ENCODE results near the gene RUFY1. TPM values are rescaled to one million over a fixed set of nuclear protein-coding genes. Genes with fewer than 3 reads are reported as not detected.

RUFY1 gene
- total RNA-seq, 1 experiment from 2014 or later: 34.0 TPM

DNA sequence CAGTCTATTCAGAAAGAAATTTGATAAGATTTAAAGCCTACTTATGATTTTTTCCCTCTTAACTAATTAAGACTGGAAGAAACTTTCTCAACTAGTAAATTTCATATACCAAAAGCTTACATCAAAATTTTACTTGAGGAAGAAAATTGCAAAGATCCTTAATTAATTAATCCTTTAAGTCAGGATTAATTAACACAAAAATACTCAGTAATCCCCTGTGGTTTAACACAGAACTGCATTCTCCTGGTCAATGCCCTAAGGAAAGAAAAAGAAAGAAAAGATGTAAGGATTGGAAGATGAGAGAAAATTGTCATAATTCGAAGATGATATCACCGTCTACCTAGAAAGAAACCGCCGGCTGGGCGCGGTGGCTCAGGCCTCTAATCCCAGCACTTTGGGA, 17.3 kb upstream of the RUFY1 start:
- no peak for ATAC-seq
- no peak for DNase-seq (ENCODE audit: low spot score)
- ChIA-PET POLR2A (interaction anchor here (0.8 kb wide), 1 partner anchor 11 kb away, joined by 3 read pairs; no protein-coding TSS in a partner anchor), CTCF (interaction anchor here (1.3 kb wide), 1 partner anchor 135 kb away, joined by 4 read pairs; no protein-coding TSS in a partner anchor)
- Mint-ChIP-seq H3K27me3 (ENCODE audit: low read depth) (peaks cover 2% of the 10 kb centered on the region; the same call in 1 of the 2 replicates), H3K36me3 (no peaks in the 10 kb centered on the region), H3K9me3 (no peaks in the 10 kb centered on the region), H3K4me1 (no peaks in the 10 kb centered on the region), H3K27ac (no peak overlapping the region), H3K4me3 (no peak overlapping the region)
- TF ChIP-seq FOXJ3 (CRISPR knock-in tag; IDR thresholded peaks at IDR 0.05; ENCODE audit: borderline replicate concordance) (no peak), CREB1 (CRISPR knock-in tag; IDR thresholded peaks at IDR 0.05) (no peak), ZNF423 (CRISPR knock-in tag; IDR thresholded peaks at IDR 0.05) (no peak), TCF7 (CRISPR knock-in tag; IDR thresholded peaks at IDR 0.05; ENCODE audit: low read depth) (no peak), ZNF416 (CRISPR knock-in tag; IDR thresholded peaks at IDR 0.05) (no peak), ZNF671 (CRISPR knock-in tag; IDR thresholded peaks at IDR 0.05) (no peak), SP1 (CRISPR knock-in tag; conservative IDR thresholded peaks at IDR 0.05) (no peak), OVOL2 (CRISPR knock-in tag; IDR thresholded peaks at IDR 0.05; ENCODE audit: borderline replicate concordance) (no peak), HMGA2 (CRISPR knock-in tag; IDR thresholded peaks at IDR 0.05) (no peak)
- TF ChIP-seq, protein P1, sequence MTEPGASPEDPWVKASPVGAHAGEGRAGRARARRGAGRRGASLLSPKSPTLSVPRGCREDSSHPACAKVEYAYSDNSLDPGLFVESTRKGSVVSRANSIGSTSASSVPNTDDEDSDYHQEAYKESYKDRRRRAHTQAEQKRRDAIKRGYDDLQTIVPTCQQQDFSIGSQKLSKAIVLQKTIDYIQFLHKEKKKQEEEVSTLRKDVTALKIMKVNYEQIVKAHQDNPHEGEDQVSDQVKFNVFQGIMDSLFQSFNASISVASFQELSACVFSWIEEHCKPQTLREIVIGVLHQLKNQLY (CRISPR knock-in tag; IDR thresholded peaks at IDR 0.05): no peak

DNA sequence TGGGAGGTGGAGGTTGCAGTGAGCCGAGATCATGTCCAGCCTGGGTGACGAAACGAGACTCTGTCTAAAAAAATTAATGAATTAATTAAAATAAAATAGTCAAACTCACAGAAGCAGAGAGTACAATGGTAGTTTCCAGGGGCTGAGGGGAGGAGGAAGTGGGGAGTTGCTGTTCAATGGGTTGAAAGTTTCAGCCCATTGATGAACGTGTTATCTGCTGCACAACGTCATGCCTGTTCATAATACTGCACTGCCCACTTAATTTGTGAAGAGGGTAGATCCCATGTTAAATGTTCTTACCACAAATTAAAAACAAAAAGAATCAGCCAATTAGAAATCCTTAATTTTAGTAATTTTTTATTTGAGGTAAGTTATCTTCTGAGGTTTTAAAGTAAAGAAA, 16.4 kb upstream of the RUFY1 start:
- TF ChIP-seq, protein P2, sequence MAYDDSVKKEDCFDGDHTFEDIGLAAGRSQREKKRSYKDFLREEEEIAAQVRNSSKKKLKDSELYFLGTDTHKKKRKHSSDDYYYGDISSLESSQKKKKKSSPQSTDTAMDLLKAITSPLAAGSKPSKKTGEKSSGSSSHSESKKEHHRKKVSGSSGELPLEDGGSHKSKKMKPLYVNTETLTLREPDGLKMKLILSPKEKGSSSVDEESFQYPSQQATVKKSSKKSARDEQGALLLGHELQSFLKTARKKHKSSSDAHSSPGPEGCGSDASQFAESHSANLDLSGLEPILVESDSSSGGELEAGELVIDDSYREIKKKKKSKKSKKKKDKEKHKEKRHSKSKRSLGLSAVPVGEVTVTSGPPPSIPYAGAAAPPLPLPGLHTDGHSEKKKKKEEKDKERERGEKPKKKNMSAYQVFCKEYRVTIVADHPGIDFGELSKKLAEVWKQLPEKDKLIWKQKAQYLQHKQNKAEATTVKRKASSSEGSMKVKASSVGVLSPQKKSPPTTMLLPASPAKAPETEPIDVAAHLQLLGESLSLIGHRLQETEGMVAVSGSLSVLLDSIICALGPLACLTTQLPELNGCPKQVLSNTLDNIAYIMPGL (CRISPR knock-in tag; IDR thresholded peaks at IDR 0.05): no peak
- no peak for TF ChIP-seq ZBTB21 (CRISPR knock-in tag; IDR thresholded peaks at IDR 0.05; ENCODE audit: borderline replicate concordance)
- TF ChIP-seq ESRRA (CRISPR knock-in tag; IDR thresholded peaks at IDR 0.05; ENCODE audit: borderline replicate concordance): no peak
- TF ChIP-seq, protein P3, sequence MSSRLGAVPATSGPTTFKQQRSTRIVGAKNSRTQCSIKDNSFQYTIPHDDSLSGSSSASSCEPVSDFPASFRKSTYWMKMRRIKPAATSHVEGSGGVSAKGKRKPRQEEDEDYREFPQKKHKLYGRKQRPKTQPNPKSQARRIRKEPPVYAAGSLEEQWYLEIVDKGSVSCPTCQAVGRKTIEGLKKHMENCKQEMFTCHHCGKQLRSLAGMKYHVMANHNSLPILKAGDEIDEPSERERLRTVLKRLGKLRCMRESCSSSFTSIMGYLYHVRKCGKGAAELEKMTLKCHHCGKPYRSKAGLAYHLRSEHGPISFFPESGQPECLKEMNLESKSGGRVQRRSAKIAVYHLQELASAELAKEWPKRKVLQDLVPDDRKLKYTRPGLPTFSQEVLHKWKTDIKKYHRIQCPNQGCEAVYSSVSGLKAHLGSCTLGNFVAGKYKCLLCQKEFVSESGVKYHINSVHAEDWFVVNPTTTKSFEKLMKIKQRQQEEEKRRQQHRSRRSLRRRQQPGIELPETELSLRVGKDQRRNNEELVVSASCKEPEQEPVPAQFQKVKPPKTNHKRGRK (CRISPR knock-in tag; IDR thresholded peaks at IDR 0.05; ENCODE audit: borderline replicate concordance): no peak
- TF ChIP-seq, protein P4, sequence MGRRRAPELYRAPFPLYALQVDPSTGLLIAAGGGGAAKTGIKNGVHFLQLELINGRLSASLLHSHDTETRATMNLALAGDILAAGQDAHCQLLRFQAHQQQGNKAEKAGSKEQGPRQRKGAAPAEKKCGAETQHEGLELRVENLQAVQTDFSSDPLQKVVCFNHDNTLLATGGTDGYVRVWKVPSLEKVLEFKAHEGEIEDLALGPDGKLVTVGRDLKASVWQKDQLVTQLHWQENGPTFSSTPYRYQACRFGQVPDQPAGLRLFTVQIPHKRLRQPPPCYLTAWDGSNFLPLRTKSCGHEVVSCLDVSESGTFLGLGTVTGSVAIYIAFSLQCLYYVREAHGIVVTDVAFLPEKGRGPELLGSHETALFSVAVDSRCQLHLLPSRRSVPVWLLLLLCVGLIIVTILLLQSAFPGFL (CRISPR knock-in tag; IDR thresholded peaks at IDR 0.05; ENCODE audit: borderline replicate concordance): no peak
- no peak for TF ChIP-seq ATF1 (CRISPR knock-in tag; IDR thresholded peaks at IDR 0.05)
- TF ChIP-seq, protein P5, sequence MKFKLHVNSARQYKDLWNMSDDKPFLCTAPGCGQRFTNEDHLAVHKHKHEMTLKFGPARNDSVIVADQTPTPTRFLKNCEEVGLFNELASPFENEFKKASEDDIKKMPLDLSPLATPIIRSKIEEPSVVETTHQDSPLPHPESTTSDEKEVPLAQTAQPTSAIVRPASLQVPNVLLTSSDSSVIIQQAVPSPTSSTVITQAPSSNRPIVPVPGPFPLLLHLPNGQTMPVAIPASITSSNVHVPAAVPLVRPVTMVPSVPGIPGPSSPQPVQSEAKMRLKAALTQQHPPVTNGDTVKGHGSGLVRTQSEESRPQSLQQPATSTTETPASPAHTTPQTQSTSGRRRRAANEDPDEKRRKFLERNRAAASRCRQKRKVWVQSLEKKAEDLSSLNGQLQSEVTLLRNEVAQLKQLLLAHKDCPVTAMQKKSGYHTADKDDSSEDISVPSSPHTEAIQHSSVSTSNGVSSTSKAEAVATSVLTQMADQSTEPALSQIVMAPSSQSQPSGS (CRISPR knock-in tag; IDR thresholded peaks at IDR 0.05; ENCODE audit: borderline replicate concordance, low read depth): no peak
- no peak for TF ChIP-seq ZNF671 (CRISPR knock-in tag; IDR thresholded peaks at IDR 0.05)
- TF ChIP-seq, protein P6, sequence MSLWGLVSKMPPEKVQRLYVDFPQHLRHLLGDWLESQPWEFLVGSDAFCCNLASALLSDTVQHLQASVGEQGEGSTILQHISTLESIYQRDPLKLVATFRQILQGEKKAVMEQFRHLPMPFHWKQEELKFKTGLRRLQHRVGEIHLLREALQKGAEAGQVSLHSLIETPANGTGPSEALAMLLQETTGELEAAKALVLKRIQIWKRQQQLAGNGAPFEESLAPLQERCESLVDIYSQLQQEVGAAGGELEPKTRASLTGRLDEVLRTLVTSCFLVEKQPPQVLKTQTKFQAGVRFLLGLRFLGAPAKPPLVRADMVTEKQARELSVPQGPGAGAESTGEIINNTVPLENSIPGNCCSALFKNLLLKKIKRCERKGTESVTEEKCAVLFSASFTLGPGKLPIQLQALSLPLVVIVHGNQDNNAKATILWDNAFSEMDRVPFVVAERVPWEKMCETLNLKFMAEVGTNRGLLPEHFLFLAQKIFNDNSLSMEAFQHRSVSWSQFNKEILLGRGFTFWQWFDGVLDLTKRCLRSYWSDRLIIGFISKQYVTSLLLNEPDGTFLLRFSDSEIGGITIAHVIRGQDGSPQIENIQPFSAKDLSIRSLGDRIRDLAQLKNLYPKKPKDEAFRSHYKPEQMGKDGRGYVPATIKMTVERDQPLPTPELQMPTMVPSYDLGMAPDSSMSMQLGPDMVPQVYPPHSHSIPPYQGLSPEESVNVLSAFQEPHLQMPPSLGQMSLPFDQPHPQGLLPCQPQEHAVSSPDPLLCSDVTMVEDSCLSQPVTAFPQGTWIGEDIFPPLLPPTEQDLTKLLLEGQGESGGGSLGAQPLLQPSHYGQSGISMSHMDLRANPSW (CRISPR knock-in tag; conservative IDR thresholded peaks at IDR 0.05; ENCODE audit: low read depth): no peak
- TF ChIP-seq JUN (CRISPR knock-in tag; IDR thresholded peaks at IDR 0.05): no peak
- H3K9me3 Mint-ChIP-seq: no peaks in the 10 kb centered on the region
- ATAC-seq (no peak), DNase-seq (ENCODE audit: low spot score) (no peak)
- no peak overlapping the region for H3K27ac Mint-ChIP-seq
- peaks cover 2% of the 10 kb centered on the region; the same call in 1 of the 2 replicates for H3K27me3 Mint-ChIP-seq (ENCODE audit: low read depth)
- CTCF ChIA-PET: interaction anchor here (1.3 kb wide), 1 partner anchor 134 kb away, joined by 4 read pairs; no protein-coding TSS in a partner anchor
- no peaks in the 10 kb centered on the region for H3K4me1 Mint-ChIP-seq
- POLR2A ChIA-PET: interaction anchor here (0.8 kb wide), 1 partner anchor 10 kb away, joined by 3 read pairs; no protein-coding TSS in a partner anchor
- no peak overlapping the region for H3K4me3 Mint-ChIP-seq
- H3K36me3 Mint-ChIP-seq: no peaks in the 10 kb centered on the region
